H1 (cell line): ENCODE measurements around the gene LAS1L. TPM values are rescaled to one million over a fixed set of nuclear protein-coding genes. Genes with fewer than 3 reads are reported as not detected.

ENCODE experiments used
- BCL11A ChIP-seq, 2 experiments: IDR thresholded peaks; one replicate each; pipeline ENCODE4 v1.6.1; 2011; ENCODE audit warnings: low read depth in 2 of 2, low read length in 2 of 2, mild to moderate bottlenecking in 2 of 2
- JUND ChIP-seq: IDR thresholded peaks from 2 replicates; pipeline ENCODE4 v1.6.1; 2011; ENCODE audit warnings: mild to moderate bottlenecking, improper control_type of control experiment, low read length
- KDM5A ChIP-seq: fragments of 200-600 bp; IDR thresholded peaks from 2 replicates; pipeline ENCODE4 v1.7.1; 2012; ENCODE audit warnings: mild to moderate bottlenecking, low read length, inconsistent platforms, mixed read lengths
- PHF8 ChIP-seq: fragments of 200-600 bp; sonication (generic); conservative IDR thresholded peaks from 2 replicates; pipeline ENCODE4 v1.7.1; 2012; ENCODE audit warnings: low read depth, mild to moderate bottlenecking, inconsistent platforms, low read length, moderate library complexity
- ZNF274 ChIP-seq: IDR thresholded peaks from 2 replicates; pipeline ENCODE4 v1.7.0; 2012; ENCODE audit warnings: low read length, borderline replicate concordance; ENCODE audit errors: extremely low read depth
- polyA plus RNA-seq, 7 experiments: library from polyadenylated mRNA; depleted of rRNA in 3 of 7; stranded (reverse) in 5 of 7; unstranded in 2 of 7; fragments of >200 nt in 5 of 7; fragments of 200-250 nt in 2 of 7; gene quantifications; 1 replicate in 5 of 7; 2 replicates in 1 of 7; 4 replicates in 1 of 7; pipeline versions ENCODE4 v1.2.1 to v1.2.3, GENCODE V29; 2011 to 2013; ENCODE audit warnings: missing spikeins in 2 of 7, mixed read lengths in 2 of 7
- total RNA-seq: library from RNA; stranded (reverse); fragmentation: NEBNext Ultra II Directional; extraction: Animal tissue kit (Norgen Biotek cat#: 25700); gene quantifications from 2 replicates; pipeline ENCODE4 v1.2.1, GENCODE V29; 2021
- TF ChIP-seq, protein P1 (sequence below): fragments of 300-600 bp; sonication (generic); IDR thresholded peaks from 2 replicates; pipeline ENCODE4 v1.7.1; 2012; ENCODE audit warnings: low read length, moderate library complexity, mild to moderate bottlenecking, inconsistent platforms; ENCODE audit not compliant: insufficient replicate concordance

The LAS1L gene
- total and polyA plus RNA-seq, 2 of the 8 experiments (the other 6 are each of a cell fraction or from before 2014, with no cell fraction given): 39.5 to 65.0 TPM

DNA sequence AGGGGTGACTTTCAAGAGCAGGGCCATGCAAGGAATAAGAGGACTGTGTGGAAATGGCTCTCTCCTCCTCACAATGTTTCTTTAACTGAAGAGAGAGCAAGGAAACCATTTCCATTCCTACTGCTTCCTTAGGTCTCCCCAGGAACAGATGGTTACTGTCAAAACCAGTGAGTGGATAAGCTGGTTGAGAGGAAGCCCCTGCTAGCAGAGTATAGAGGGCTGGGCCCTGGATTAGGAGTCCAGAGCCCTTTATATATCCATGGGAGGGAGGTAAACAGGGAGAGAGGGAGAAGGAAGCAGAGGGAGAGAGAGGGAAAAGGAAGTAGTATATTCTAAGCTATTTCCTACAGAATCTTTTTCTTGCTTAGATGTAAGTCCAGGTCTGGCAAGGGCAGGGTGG lies 43.8 kb upstream of the LAS1L start (continued):
- TF ChIP-seq, protein P1, sequence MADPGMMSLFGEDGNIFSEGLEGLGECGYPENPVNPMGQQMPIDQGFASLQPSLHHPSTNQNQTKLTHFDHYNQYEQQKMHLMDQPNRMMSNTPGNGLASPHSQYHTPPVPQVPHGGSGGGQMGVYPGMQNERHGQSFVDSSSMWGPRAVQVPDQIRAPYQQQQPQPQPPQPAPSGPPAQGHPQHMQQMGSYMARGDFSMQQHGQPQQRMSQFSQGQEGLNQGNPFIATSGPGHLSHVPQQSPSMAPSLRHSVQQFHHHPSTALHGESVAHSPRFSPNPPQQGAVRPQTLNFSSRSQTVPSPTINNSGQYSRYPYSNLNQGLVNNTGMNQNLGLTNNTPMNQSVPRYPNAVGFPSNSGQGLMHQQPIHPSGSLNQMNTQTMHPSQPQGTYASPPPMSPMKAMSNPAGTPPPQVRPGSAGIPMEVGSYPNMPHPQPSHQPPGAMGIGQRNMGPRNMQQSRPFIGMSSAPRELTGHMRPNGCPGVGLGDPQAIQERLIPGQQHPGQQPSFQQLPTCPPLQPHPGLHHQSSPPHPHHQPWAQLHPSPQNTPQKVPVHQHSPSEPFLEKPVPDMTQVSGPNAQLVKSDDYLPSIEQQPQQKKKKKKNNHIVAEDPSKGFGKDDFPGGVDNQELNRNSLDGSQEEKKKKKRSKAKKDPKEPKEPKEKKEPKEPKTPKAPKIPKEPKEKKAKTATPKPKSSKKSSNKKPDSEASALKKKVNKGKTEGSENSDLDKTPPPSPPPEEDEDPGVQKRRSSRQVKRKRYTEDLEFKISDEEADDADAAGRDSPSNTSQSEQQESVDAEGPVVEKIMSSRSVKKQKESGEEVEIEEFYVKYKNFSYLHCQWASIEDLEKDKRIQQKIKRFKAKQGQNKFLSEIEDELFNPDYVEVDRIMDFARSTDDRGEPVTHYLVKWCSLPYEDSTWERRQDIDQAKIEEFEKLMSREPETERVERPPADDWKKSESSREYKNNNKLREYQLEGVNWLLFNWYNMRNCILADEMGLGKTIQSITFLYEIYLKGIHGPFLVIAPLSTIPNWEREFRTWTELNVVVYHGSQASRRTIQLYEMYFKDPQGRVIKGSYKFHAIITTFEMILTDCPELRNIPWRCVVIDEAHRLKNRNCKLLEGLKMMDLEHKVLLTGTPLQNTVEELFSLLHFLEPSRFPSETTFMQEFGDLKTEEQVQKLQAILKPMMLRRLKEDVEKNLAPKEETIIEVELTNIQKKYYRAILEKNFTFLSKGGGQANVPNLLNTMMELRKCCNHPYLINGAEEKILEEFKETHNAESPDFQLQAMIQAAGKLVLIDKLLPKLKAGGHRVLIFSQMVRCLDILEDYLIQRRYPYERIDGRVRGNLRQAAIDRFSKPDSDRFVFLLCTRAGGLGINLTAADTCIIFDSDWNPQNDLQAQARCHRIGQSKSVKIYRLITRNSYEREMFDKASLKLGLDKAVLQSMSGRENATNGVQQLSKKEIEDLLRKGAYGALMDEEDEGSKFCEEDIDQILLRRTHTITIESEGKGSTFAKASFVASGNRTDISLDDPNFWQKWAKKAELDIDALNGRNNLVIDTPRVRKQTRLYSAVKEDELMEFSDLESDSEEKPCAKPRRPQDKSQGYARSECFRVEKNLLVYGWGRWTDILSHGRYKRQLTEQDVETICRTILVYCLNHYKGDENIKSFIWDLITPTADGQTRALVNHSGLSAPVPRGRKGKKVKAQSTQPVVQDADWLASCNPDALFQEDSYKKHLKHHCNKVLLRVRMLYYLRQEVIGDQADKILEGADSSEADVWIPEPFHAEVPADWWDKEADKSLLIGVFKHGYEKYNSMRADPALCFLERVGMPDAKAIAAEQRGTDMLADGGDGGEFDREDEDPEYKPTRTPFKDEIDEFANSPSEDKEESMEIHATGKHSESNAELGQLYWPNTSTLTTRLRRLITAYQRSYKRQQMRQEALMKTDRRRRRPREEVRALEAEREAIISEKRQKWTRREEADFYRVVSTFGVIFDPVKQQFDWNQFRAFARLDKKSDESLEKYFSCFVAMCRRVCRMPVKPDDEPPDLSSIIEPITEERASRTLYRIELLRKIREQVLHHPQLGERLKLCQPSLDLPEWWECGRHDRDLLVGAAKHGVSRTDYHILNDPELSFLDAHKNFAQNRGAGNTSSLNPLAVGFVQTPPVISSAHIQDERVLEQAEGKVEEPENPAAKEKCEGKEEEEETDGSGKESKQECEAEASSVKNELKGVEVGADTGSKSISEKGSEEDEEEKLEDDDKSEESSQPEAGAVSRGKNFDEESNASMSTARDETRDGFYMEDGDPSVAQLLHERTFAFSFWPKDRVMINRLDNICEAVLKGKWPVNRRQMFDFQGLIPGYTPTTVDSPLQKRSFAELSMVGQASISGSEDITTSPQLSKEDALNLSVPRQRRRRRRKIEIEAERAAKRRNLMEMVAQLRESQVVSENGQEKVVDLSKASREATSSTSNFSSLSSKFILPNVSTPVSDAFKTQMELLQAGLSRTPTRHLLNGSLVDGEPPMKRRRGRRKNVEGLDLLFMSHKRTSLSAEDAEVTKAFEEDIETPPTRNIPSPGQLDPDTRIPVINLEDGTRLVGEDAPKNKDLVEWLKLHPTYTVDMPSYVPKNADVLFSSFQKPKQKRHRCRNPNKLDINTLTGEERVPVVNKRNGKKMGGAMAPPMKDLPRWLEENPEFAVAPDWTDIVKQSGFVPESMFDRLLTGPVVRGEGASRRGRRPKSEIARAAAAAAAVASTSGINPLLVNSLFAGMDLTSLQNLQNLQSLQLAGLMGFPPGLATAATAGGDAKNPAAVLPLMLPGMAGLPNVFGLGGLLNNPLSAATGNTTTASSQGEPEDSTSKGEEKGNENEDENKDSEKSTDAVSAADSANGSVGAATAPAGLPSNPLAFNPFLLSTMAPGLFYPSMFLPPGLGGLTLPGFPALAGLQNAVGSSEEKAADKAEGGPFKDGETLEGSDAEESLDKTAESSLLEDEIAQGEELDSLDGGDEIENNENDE: no peak
- TF ChIP-seq ZNF274: no peak
- no peak for TF ChIP-seq BCL11A (IDR thresholded peaks at IDR 0.05; ENCODE audit: low read depth in 2 of 2, low read length in 2 of 2)
- no peak for TF ChIP-seq PHF8
- no peak for TF ChIP-seq JUND
- no peak for TF ChIP-seq KDM5A
